PC-3 (cell line): ENCODE results near the gene NDUFS5. TPM values are rescaled to one million over a fixed set of nuclear protein-coding genes. Genes with fewer than 3 reads are reported as not detected.
A peak's percentile ranks its signal among the peaks of the same experiment; 100 is the strongest.
"Not testable (repeated sequence)": the region's sequence is repeated elsewhere in the genome, so short reads cannot be mapped to it uniquely, and the experiment has no call there.

ENCODE experiments used
- ATAC-seq: fragments of 200-7000 bp; cut with Tn5 transposase; 2 replicates; pipeline ENCODE4 v1.9.1; 2020; ENCODE audit warnings: mild to moderate bottlenecking, moderate library complexity
- BruUV-seq: library from RNA; stranded (reverse); fragments of 400-500 nt; replicated peaks from 2 replicates; lab custom pipeline; 2021; lab: Mats Ljungman, UMichigan
- CTCF ChIA-PET: fragments of 300-600 bp; sonication (Branson Sonifier 250); formaldehyde crosslinking; loops from one replicate; lab custom pipeline; 2022; ENCODE audit warnings: antibody characterized with exemption; lab: Charles Lee
- POLR2A ChIA-PET: fragments of 300-600 bp; sonication (Branson Sonifier 250); formaldehyde crosslinking; loops from one replicate; lab custom pipeline; 2022; ENCODE audit warnings: antibody characterized with exemption; ENCODE audit not compliant: unreplicated experiment; lab: Charles Lee
- DNase-seq: peaks from one replicate; pipeline ENCODE4 v3.0.0-alpha.2; 2015
- H2AFZ ChIP-seq: fragments of 300-600 bp; sonication (generic); 2 replicates; pipeline ENCODE4 v1.6.0; 2016; ENCODE audit warnings: antibody characterized with exemption, low read length
- H3F3A ChIP-seq: fragments of 300-600 bp; sonication (generic); one replicate; pipeline ENCODE4 v1.6.0; 2017; ENCODE audit warnings: antibody characterized with exemption, low read length, control low read depth, mild to moderate bottlenecking; ENCODE audit not compliant: unreplicated experiment
- H3K27ac ChIP-seq: fragments of 300-600 bp; sonication (generic); 2 replicates; pipeline ENCODE4 v1.5.1; 2016; ENCODE audit warnings: mild to moderate bottlenecking, low read length
- H3K27me3 ChIP-seq: fragments of 300-600 bp; sonication (generic); 2 replicates; pipeline ENCODE4 v1.6.1; 2016; ENCODE audit warnings: low read length, mixed read lengths
- H3K36me3 ChIP-seq: fragments of 300-600 bp; sonication (generic); 2 replicates; pipeline ENCODE4 v1.6.1; 2016; ENCODE audit warnings: low read depth, mixed run types, low read length, mixed read lengths
- H3K4me1 ChIP-seq: fragments of 300-600 bp; sonication (generic); 2 replicates; pipeline ENCODE4 v1.5.1; 2016; ENCODE audit warnings: low read length; ENCODE audit not compliant: insufficient read depth
- H3K4me2 ChIP-seq: fragments of 300-600 bp; sonication (generic); 2 replicates; pipeline ENCODE4 v1.6.0; 2016; ENCODE audit warnings: low read length
- H3K4me3 ChIP-seq: fragments of 300-600 bp; sonication (generic); 2 replicates; pipeline ENCODE4 v1.5.1; 2016; ENCODE audit warnings: mild to moderate bottlenecking, low read length, mixed read lengths
- H3K79me2 ChIP-seq: fragments of 300-600 bp; sonication (generic); 2 replicates; pipeline ENCODE4 v1.6.1; 2017; ENCODE audit warnings: low read length, mixed read lengths
- H3K9ac ChIP-seq: fragments of 300-600 bp; sonication (generic); 2 replicates; pipeline ENCODE4 v1.6.0; 2016; ENCODE audit warnings: mild to moderate bottlenecking, low read length
- H3K9me2 ChIP-seq: fragments of 300-600 bp; sonication (generic); replicated peaks from 2 replicates; pipeline ENCODE4 v1.6.1; 2016; ENCODE audit warnings: mixed run types, low read length, mixed read lengths
- H3K9me3 ChIP-seq: fragments of 300-600 bp; sonication (generic); 2 replicates; pipeline ENCODE4 v1.6.1; 2016; ENCODE audit warnings: low read length, mixed read lengths
- H4K20me1 ChIP-seq: fragments of 300-600 bp; sonication (generic); 2 replicates; pipeline ENCODE4 v1.6.1; 2016; ENCODE audit warnings: low read length, mixed read lengths
- EZH2 ChIP-seq: fragments of 300-600 bp; sonication (generic); IDR thresholded peaks from one replicate; pipeline ENCODE4 v1.6.1; 2017; ENCODE audit warnings: antibody characterized with exemption, mild to moderate bottlenecking, low read length; ENCODE audit not compliant: unreplicated experiment
- EZH2phosphoT487 ChIP-seq: fragments of 300-600 bp; sonication (generic); IDR thresholded peaks from 2 replicates; pipeline ENCODE4 v1.6.1; 2018; ENCODE audit warnings: mild to moderate bottlenecking, antibody characterized with exemption, low read length, borderline replicate concordance
- intact Hi-C: fragments of 100-400 bp; cut with micrococcal nuclease; formaldehyde crosslinking; loops from 2 replicates; pipeline ENCODE4 v1.9.0; 2023
- total RNA-seq: library from RNA; depleted of rRNA; stranded (reverse); fragments of >200 nt; gene quantifications from 2 replicates; pipeline ENCODE4 v1.2.3, GENCODE V29; 2014
- TF ChIP-seq, protein P1 (sequence below): fragments of 300-600 bp; sonication (generic); conservative IDR thresholded peaks from 2 replicates; pipeline ENCODE4 v1.5.1; 2017; ENCODE audit warnings: antibody characterized with exemption, low read depth, mild to moderate bottlenecking, low read length

Gene NDUFS5
- total RNA-seq, 1 experiment from 2014 or later, result 864 TPM

DNA sequence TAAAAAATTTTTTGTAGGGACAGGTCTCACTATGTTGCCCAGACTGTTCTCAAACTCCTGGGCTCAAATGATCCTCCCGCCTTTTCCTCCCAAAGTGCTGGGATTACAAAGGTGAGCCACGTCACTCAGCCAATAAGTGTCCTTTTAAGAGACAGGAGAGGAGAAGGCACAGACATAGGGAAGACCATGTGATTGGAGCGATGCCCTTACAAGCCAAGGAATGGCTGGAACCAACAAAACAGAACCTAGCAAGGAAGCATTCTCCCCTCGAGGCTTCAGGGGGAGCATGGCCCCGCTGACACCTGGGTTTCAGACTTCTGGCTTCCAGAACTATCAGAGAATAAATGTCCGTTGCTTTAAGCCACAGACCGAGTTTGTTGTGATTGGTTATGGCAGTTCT is 37.0 kb downstream of the NDUFS5 start:
- DNase-seq (no peak), ATAC-seq (no peak)
- Histone ChIP-seq H3K79me2 (no peaks in the 10 kb centered on the region), H3F3A (no peaks in the 10 kb centered on the region), H3K36me3 (no peaks in the 10 kb centered on the region), H3K9ac (no peak overlapping the region), H3K27ac (no peak overlapping the region), H3K9me3 (no peaks in the 10 kb centered on the region), H4K20me1 (no peaks in the 10 kb centered on the region), H3K4me1 (peaks cover 6% of the 10 kb centered on the region; the same call in 1 of the 2 replicates), H3K9me2 (no peaks in the 10 kb centered on the region), H3K4me2 (no peak overlapping the region), H3K4me3 (no peak overlapping the region), H3K27me3 (no peaks in the 10 kb centered on the region), H2AFZ (no peak overlapping the region)
- TF ChIP-seq EZH2 (no peak), EZH2phosphoT487 (no peak)
- TF ChIP-seq, protein P1, sequence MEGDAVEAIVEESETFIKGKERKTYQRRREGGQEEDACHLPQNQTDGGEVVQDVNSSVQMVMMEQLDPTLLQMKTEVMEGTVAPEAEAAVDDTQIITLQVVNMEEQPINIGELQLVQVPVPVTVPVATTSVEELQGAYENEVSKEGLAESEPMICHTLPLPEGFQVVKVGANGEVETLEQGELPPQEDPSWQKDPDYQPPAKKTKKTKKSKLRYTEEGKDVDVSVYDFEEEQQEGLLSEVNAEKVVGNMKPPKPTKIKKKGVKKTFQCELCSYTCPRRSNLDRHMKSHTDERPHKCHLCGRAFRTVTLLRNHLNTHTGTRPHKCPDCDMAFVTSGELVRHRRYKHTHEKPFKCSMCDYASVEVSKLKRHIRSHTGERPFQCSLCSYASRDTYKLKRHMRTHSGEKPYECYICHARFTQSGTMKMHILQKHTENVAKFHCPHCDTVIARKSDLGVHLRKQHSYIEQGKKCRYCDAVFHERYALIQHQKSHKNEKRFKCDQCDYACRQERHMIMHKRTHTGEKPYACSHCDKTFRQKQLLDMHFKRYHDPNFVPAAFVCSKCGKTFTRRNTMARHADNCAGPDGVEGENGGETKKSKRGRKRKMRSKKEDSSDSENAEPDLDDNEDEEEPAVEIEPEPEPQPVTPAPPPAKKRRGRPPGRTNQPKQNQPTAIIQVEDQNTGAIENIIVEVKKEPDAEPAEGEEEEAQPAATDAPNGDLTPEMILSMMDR, result no peak
- ChIA-PET CTCF (no interaction called here), POLR2A (no interaction called here)
- intact Hi-C loops, result no loop called here
- no TSS peak for BruUV-seq

DNA sequence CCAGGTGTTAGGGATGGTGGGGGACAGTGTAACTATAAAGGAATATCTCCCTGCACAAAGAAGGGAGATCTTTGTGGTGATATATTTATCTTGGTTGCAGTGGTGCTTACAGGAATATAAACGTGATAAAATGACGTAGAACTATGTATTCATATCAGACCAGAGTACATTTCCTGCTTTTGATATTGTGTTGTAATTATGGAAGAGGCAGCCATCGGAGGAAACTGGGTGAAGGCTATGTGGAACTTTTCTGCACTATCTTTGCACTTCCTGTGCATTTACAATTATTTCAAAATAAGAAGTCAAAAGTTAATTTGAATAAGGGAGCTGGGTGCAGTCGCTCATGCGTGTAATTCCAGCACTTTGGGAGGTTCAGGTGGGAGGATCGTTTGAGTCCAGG is 37.6 kb downstream of the NDUFS5 start:
- no peak for ATAC-seq
- no peaks in the 10 kb centered on the region for H4K20me1 ChIP-seq
- H3K4me1 ChIP-seq, result peaks cover 6% of the 10 kb centered on the region; the same call in 1 of the 2 replicates
- CTCF ChIA-PET, result no interaction called here
- TF ChIP-seq EZH2phosphoT487 (no peak), EZH2 (no peak)
- TF ChIP-seq, protein P1, result no peak
- no peak overlapping the region for H3K27ac ChIP-seq
- no peak for DNase-seq
- no peaks in the 10 kb centered on the region for H3K36me3 ChIP-seq
- H3F3A ChIP-seq, result no peaks in the 10 kb centered on the region
- intact Hi-C loops, result no loop called here
- H3K4me3 ChIP-seq, result no peak overlapping the region
- H3K4me2 ChIP-seq, result no peak overlapping the region
- H3K9me3 ChIP-seq, result no peaks in the 10 kb centered on the region
- no peaks in the 10 kb centered on the region for H3K79me2 ChIP-seq
- no peaks in the 10 kb centered on the region for H3K9me2 ChIP-seq
- no peak overlapping the region for H2AFZ ChIP-seq
- no peaks in the 10 kb centered on the region for H3K27me3 ChIP-seq
- POLR2A ChIA-PET, result no interaction called here
- BruUV-seq, result no TSS peak
- no peak overlapping the region for H3K9ac ChIP-seq

DNA sequence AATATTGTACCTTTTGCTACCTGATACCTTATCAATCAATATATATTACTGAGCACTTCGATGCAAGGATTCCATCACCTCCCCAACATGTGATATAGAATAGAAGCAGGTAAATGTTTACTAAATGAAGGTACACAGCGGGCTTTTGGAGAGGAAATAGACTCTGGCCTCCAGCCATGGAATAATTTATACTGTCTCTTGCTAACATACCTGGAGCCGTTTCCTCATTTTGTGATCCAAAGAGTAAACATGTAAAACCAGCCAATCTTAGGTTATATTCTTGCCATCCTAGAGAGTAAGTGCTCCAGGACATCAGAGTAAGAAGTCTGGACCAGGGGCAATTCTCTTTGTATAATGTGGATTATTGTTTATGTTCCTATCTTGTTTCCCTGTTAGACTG is 39.4 kb downstream of the NDUFS5 start:
- BruUV-seq, result no TSS peak
- CTCF ChIA-PET, result interaction anchor here (0.6 kb wide), 1 partner anchor 330 kb away, joined by 3 read pairs; no protein-coding TSS in a partner anchor
- TF ChIP-seq EZH2 (no peak), EZH2phosphoT487 (no peak)
- TF ChIP-seq, protein P1, result no peak
- Histone ChIP-seq H3K27me3 (no peaks in the 10 kb centered on the region), H3K9ac (no peak overlapping the region), H3K27ac (no peak overlapping the region), H4K20me1 (no peaks in the 10 kb centered on the region), H3K4me1 (peaks cover 6% of the 10 kb centered on the region; the same call in 1 of the 2 replicates), H3K79me2 (no peaks in the 10 kb centered on the region), H3F3A (no peaks in the 10 kb centered on the region), H3K9me2 (no peaks in the 10 kb centered on the region), H3K9me3 (no peaks in the 10 kb centered on the region), H3K36me3 (no peaks in the 10 kb centered on the region), H3K4me3 (no peak overlapping the region), H3K4me2 (0 out of 2 replicates have a peak overlapping the region, but pooled peaks have one; percentile 13), H2AFZ (peak overlapping the region; percentile 17; the same call in 1 of the 2 replicates)
- DNase-seq (peak; percentile 36), ATAC-seq (peak; percentile 62)
- intact Hi-C loops, result no loop called here
- POLR2A ChIA-PET, result no interaction called here

DNA sequence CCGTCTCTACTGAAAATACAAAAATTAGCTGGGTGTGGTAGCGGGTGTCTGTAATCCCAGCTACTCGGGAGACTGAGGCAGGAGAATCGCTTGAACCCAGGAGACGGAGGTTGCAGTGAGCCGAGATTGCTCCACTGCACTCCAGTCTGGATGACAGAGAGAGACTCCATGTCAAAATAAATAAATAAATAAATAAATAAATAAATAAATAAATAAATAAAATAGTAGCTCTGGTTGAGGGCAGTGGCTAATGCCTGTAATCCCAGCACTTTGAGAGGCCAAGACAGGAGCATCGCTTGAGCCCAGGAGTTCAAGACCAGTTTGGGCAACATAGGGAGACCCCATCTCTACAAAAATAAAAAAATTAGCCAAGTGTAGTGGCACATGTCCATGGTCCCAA is 42.1 kb downstream of the NDUFS5 start:
- H3K4me3 ChIP-seq, H3F3A ChIP-seq, H4K20me1 ChIP-seq, H3K9ac ChIP-seq, H3K4me1 ChIP-seq, H3K27ac ChIP-seq, H2AFZ ChIP-seq, H3K27me3 ChIP-seq, H3K9me2 ChIP-seq, ATAC-seq, H3K79me2 ChIP-seq, H3K4me2 ChIP-seq, intact Hi-C loops, POLR2A ChIA-PET, CTCF ChIA-PET, BruUV-seq, H3K36me3 ChIP-seq, H3K9me3 ChIP-seq, DNase-seq: not testable (repeated sequence)
